ENCODE results near the gene SPIN1.

- TF ChIP-seq EGR1 (IDR thresholded peaks at IDR 0.05) (no peak), CREB1 (IDR thresholded peaks at IDR 0.05; ENCODE audit: low read depth) (no peak), RAD21 (IDR thresholded peaks at IDR 0.05; ENCODE audit: low read depth) (no peak), USF1 (IDR thresholded peaks at IDR 0.05) (no peak), EP300 (IDR thresholded peaks at IDR 0.05; ENCODE audit: borderline replicate concordance) (no peak)
These were observed 28.3 kb upstream of the SPIN1 start for GRCh38 chr9:88359974-88360373.
